Cardiac muscle cell (in vitro differentiated cells and primary cell): ENCODE measurements around the gene SDSL. TPM values are rescaled to one million over a fixed set of nuclear protein-coding genes. Genes with fewer than 3 reads are reported as not detected.

Source experiments
- DNase-seq, 2 donors: peaks; one replicate each; pipeline versions ENCODE4 v3.0.0 to v3.0.0-alpha.2; 2010 to 2017; ENCODE audit warnings: low read depth in 1 of 2, low spot score in 1 of 2
- H3K27ac ChIP-seq: fragments of 200-600 bp; sonication (generic); 2 replicates; pipeline ENCODE4 v1.5.1; 2016
- H3K27me3 ChIP-seq: fragments of 200-600 bp; sonication (generic); 2 replicates; pipeline ENCODE4 v1.6.0; 2016; ENCODE audit warnings: control low read depth
- H3K36me3 ChIP-seq: fragments of 200-600 bp; sonication (generic); 2 replicates; pipeline ENCODE4 v1.5.1; 2016; ENCODE audit warnings: control low read depth
- H3K4me1 ChIP-seq: fragments of 200-600 bp; sonication (generic); 2 replicates; pipeline ENCODE4 v1.8.1; 2017; ENCODE audit warnings: low read depth, mild to moderate bottlenecking, mixed run types
- H3K4me3 ChIP-seq: fragments of 200-600 bp; sonication (generic); 2 replicates; pipeline ENCODE4 v1.5.1; 2016; ENCODE audit warnings: mild to moderate bottlenecking
- H3K9me3 ChIP-seq: fragments of 200-600 bp; sonication (generic); 2 replicates; pipeline ENCODE4 v1.5.1; 2017; ENCODE audit warnings: low read depth, mild to moderate bottlenecking, control low read depth
- polyA plus RNA-seq: library from polyadenylated mRNA; unstranded; fragments of >200 nt; fragmentation: Nextera tagmentation; extraction: Ambion mirVana; gene quantifications from 2 replicates; pipeline ENCODE4 v1.2.1, GENCODE V29; 2016
- total RNA-seq: library from RNA; depleted of rRNA; stranded (reverse); fragments of >200 nt; gene quantifications from 2 replicates; pipeline ENCODE4 v1.2.3, GENCODE V29; 2016
- TF ChIP-seq, protein P1 (sequence below): IDR thresholded peaks from 2 replicates; pipeline ENCODE4 v1.5.1; 2012; ENCODE audit warnings: low read depth, mild to moderate bottlenecking, low read length

SDSL gene
- total and polyA plus RNA-seq, 2 experiments from 2014 or later: 13.2 to 14.6 TPM

DNA sequence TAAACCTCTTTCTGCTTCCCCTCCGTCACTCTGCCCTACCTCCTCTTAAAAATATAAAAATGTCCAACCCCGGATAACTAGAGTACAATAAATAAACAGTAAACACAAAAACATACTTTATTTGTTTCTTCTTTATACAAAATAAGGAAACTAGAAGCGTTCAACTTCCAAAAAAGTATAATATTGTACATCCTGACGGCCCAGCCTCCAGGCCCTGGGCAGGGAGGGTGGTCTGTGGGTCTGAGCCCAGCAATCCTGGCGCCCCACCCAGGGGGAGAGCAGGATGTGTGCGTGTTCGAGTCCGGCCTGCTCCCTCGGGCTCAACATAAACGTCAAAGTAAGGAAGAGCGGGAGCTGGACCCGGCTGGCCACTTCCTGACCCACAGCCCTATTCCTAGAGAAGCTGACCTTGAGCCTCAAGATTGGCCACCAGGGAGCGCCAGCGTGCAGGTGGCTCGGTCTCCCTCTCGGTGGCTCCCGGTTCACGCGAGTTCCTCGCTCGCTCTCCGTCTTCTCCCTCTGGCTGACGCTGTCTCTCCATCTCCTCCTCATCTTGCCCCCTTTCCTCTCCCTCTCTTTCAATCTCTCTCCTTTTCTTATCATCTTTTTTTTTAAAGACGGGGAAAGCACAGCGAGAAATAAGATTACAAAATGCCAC is 40.1 kb downstream of the SDSL start:
- TF ChIP-seq, protein P1, sequence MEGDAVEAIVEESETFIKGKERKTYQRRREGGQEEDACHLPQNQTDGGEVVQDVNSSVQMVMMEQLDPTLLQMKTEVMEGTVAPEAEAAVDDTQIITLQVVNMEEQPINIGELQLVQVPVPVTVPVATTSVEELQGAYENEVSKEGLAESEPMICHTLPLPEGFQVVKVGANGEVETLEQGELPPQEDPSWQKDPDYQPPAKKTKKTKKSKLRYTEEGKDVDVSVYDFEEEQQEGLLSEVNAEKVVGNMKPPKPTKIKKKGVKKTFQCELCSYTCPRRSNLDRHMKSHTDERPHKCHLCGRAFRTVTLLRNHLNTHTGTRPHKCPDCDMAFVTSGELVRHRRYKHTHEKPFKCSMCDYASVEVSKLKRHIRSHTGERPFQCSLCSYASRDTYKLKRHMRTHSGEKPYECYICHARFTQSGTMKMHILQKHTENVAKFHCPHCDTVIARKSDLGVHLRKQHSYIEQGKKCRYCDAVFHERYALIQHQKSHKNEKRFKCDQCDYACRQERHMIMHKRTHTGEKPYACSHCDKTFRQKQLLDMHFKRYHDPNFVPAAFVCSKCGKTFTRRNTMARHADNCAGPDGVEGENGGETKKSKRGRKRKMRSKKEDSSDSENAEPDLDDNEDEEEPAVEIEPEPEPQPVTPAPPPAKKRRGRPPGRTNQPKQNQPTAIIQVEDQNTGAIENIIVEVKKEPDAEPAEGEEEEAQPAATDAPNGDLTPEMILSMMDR: peak; percentile 93
- Histone ChIP-seq H3K27ac (no peak overlapping the region), H3K36me3 (no peaks in the 10 kb centered on the region), H3K27me3 (peaks cover 100% of the 10 kb centered on the region), H3K4me1 (no peaks in the 10 kb centered on the region), H3K4me3 (peak overlapping the region; percentile 2), H3K9me3 (no peaks in the 10 kb centered on the region)
- DNase-seq: peak; percentile 83 to 89

DNA sequence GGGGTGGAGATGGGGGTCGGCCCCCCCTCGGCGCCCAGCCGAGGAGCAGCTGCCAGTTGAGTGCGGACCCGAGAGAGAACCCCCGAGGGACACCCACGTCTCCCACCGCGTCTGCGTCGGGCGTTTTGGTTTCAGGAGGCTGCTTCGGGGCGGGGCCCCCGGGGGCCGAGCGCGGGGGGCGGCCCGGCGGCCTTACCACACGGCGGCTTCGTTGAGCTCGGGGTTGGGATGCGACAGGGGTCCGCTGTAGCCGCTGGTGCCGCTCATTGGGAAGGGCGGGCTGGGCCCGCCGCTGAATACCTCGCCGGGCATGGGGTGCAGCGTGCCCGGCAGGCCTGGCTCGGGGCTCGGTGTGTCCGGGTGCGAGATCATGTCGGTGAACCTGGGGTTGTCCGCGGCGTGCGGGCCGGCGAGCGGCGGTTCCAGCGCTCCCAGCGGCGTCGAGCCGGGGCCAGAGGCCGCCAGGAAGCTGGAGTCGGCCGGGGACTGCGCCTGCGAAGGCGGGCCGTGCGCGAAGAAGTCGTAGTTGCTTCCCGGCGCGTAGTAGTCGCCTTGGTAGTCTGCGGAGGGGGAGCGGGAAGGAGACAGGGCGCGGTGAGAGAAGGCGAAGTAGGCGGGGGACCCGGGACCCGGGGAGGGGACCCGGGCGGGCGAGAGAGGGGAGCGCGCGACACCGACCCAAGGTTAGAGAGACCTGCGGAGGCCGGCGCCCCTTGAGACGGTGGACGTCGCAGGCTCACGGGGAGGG is 41.0 kb downstream of the SDSL start:
- H3K9me3 ChIP-seq: no peaks in the 10 kb centered on the region
- peak in 1 of 2 donors; percentile 34 for DNase-seq
- peak overlapping the region; percentile 2 for H3K4me3 ChIP-seq
- TF ChIP-seq, protein P1: no peak
- H3K27ac ChIP-seq: no peak overlapping the region
- H3K27me3 ChIP-seq: peaks cover 100% of the 10 kb centered on the region
- H3K4me1 ChIP-seq: no peaks in the 10 kb centered on the region
- no peaks in the 10 kb centered on the region for H3K36me3 ChIP-seq

DNA sequence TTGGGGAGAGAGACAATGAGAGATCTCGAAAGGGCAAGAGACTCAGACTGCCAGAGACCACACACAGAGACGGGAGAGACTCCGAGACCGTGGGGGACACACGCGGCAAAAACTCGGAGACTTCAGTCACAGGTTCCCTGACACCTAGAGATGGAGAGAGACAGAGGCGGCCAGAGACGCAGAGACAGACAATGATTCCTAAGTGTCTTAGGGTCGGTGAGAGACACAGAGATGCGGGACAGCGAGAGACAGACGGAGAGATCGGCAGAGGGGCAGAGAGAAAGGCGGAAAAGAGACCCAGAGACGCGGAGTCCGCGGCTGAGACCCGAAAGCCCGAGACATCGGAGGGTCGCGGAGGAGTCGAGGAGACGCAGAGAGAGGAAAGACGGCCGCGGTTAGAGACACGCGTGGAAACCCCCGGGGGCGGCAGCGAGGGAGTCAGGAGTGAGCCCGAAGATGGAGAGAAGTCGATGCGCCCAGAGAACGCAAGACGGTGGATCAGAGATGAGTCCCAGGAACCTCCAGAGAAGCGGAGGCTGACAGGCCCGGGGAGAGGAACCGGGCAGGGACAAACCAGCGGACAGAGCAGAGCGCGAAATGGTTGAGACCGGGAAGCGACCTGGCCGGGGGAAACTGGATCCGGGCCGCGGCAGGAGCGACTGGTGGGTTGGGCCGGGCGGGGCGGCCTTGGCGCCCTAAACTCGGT is 41.7 kb downstream of the SDSL start:
- Histone ChIP-seq H3K36me3 (no peaks in the 10 kb centered on the region), H3K27me3 (peaks cover 100% of the 10 kb centered on the region), H3K4me3 (no peak overlapping the region), H3K9me3 (no peaks in the 10 kb centered on the region), H3K27ac (no peak overlapping the region), H3K4me1 (no peaks in the 10 kb centered on the region)
- TF ChIP-seq, protein P1: no peak
- peak in 1 of 2 donors; percentile 23 for DNase-seq

DNA sequence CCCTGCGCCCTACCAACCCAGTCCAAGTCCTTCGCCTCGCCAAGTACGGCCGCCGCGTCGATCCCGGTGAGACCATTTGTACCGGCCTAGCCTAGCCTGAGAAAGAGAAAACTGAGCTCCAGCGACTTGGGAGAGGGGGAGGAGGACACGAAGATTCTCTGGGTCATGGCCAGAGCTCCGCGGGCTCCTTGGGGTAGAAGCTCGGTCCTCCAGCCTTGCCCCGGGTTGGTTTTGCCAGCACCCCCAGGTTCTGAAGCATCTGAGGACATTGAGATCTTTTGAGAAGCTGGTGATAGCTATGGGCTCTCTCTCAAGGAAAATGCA is 42.2 kb downstream of the SDSL start:
- TF ChIP-seq, protein P1: no peak
- H3K36me3 ChIP-seq: no peaks in the 10 kb centered on the region
- H3K4me3 ChIP-seq: no peak overlapping the region
- no peaks in the 10 kb centered on the region for H3K9me3 ChIP-seq
- H3K4me1 ChIP-seq: no peaks in the 10 kb centered on the region
- peaks cover 100% of the 10 kb centered on the region for H3K27me3 ChIP-seq
- H3K27ac ChIP-seq: no peak overlapping the region
- DNase-seq: no peak

DNA sequence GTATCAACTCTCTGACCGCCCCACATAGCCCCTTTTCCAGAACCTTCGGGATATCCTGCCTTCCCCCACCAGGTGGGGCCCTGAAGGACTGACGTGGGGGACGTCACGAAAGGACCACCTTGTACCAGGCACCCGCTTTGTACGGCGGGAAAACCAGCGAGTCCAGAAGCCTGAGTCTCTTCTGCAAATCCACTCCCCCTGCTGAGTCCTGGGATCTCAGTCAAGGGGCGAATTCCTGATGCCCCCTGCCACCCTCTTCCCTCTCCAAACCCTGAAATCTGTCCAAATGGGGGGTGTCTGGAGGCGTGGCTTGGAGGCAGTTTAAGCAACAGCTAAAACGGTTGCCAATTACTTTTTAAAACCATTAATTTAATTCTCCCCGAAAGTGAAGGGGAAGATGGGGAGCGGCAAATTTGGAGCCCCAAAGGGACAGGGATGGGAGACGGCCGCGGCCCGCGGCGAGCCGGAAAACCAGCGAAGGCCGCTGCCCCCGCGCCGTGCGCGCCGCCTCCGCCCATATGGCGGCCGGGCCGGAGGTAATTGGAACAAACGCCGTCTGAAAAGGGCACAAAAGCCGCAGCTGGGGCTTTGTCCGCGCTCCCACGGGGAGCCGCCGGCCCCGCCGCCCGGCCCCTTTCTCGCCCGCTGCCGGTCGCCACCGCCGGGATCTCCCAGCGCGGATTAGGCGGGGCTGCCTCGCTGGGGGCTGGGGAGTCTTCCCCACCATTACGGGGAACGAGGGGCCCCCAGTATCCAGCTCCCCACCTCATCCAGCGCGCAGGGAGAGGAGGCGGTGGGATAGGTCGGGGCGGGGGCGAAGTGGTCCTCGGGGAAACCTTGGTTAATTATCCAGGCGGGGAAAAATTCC is 42.9 kb downstream of the SDSL start:
- Histone ChIP-seq H3K4me1 (no peaks in the 10 kb centered on the region), H3K27ac (no peak overlapping the region), H3K9me3 (no peaks in the 10 kb centered on the region), H3K4me3 (peak overlapping the region; percentile 10), H3K36me3 (no peaks in the 10 kb centered on the region), H3K27me3 (peaks cover 100% of the 10 kb centered on the region)
- peak in 1 of 2 donors; percentile 17 for DNase-seq
- TF ChIP-seq, protein P1: no peak
